HG03135 (cell line): ENCODE data around the gene ZDHHC24.

ENCODE experiments used
- ATAC-seq: cut with Tn5 transposase; IDR thresholded peaks from one replicate; pipeline ENCODE4 v1.9.1; 2021; ENCODE audit warnings: mild to moderate bottlenecking, moderate library complexity; ENCODE audit not compliant: unreplicated experiment

The ZDHHC24 gene

GRCh38 chr11:66567787-66568123 lies 21.9 kb upstream of the ZDHHC24 start:
- ATAC-seq = no peak

GRCh38 chr11:66566221-66566620 lies 20.4 kb upstream of the ZDHHC24 start:
- ATAC-seq = no peak

- ATAC-seq = no peak
These were observed 19.1 kb upstream of the ZDHHC24 start for GRCh38 chr11:66564984-66565383.

GRCh38 chr11:66564538-66564937 lies 18.7 kb upstream of the ZDHHC24 start:
- ATAC-seq = no peak

- no peak for ATAC-seq
These were observed 18.0 kb upstream of the ZDHHC24 start for GRCh38 chr11:66563832-66564231.

- no peak for ATAC-seq
These were observed 17.2 kb upstream of the ZDHHC24 start for GRCh38 chr11:66562907-66563583.

GRCh38 chr11:66562275-66562674 lies 16.4 kb upstream of the ZDHHC24 start:
- ATAC-seq = no peak

- no peak for ATAC-seq
These were observed 16.1 kb upstream of the ZDHHC24 start for GRCh38 chr11:66561975-66562248.

- ATAC-seq = no peak
These were observed 15.5 kb upstream of the ZDHHC24 start for GRCh38 chr11:66561178-66561974.

- no peak for ATAC-seq
These were observed 14.2 kb upstream of the ZDHHC24 start for GRCh38 chr11:66559866-66560676.

GRCh38 chr11:66559142-66559865 lies 13.5 kb upstream of the ZDHHC24 start:
- no peak for ATAC-seq

- ATAC-seq = no peak
These were observed 12.0 kb upstream of the ZDHHC24 start for GRCh38 chr11:66557733-66558326.

GRCh38 chr11:66556086-66556485 lies 10.2 kb upstream of the ZDHHC24 start:
- ATAC-seq = no peak

- no peak for ATAC-seq
These were observed 9.6 kb upstream of the ZDHHC24 start for GRCh38 chr11:66555416-66555815.

GRCh38 chr11:66554602-66555001 lies 8.8 kb upstream of the ZDHHC24 start:
- ATAC-seq = no peak

GRCh38 chr11:66550887-66551286 lies 5.0 kb upstream of the ZDHHC24 start:
- ATAC-seq = no peak

- no peak for ATAC-seq
These were observed 3.8 kb upstream of the ZDHHC24 start for GRCh38 chr11:66549696-66550095.

- no peak for ATAC-seq
These were observed 3.2 kb upstream of the ZDHHC24 start for GRCh38 chr11:66548774-66549630.

GRCh38 chr11:66548041-66548440 lies 2.2 kb upstream of the ZDHHC24 start:
- no peak for ATAC-seq

GRCh38 chr11:66547662-66548009 lies 1.8 kb upstream of the ZDHHC24 start:
- ATAC-seq = no peak
